NT2/D1 (cell line): Measurements from ENCODE around the gene MKS1.

Source experiments
- YY1 ChIP-seq: IDR thresholded peaks from 2 replicates; pipeline ENCODE4 v1.6.1; 2011; ENCODE audit not compliant: insufficient read length, insufficient read depth
- ZNF274 ChIP-seq: IDR thresholded peaks from 2 replicates; pipeline ENCODE4 v1.6.1; 2011; ENCODE audit warnings: mild to moderate bottlenecking, low read depth, low read length

- TF ChIP-seq ZNF274: no peak
- no peak for TF ChIP-seq YY1
These were observed 27.2 kb upstream of the MKS1 start for GRCh38 chr17:58246104-58246740.
